GM13976 (cell line): ENCODE data around the gene CFAP20.
A peak's percentile ranks its signal among the peaks of the same experiment; 100 is the strongest.

Source experiments
- DNase-seq: peaks from one replicate; pipeline ENCODE4 v3.0.0; 2012; ENCODE audit warnings: low spot score
- CTCF ChIP-seq: IDR thresholded peaks from 2 replicates; pipeline ENCODE4 v1.5.1; 2012; ENCODE audit warnings: borderline replicate concordance, mild to moderate bottlenecking; ENCODE audit not compliant: insufficient read depth; ENCODE audit errors: extremely low read depth, missing control alignments, control extremely low read depth
- in situ Hi-C: fragments of 300-500 bp; cut with MboI; formaldehyde crosslinking; loops from one replicate; pipeline ENCODE4 v1.12.0; 2022; ENCODE audit warnings: low sequenced_read_pairs, mixed read lengths, inconsistent platforms; ENCODE audit not compliant: unreplicated experiment

The CFAP20 gene

GRCh38 chr16:58157951-58158540 is 28.9 kb upstream of the CFAP20 start:
- no peak for DNase-seq
- in situ Hi-C loops: no loop called here
- TF ChIP-seq CTCF: no peak

GRCh38 chr16:58157239-58157638 is 28.1 kb upstream of the CFAP20 start:
- TF ChIP-seq CTCF: no peak
- in situ Hi-C loops: no loop called here
- DNase-seq: no peak

GRCh38 chr16:58155839-58156238 is 26.7 kb upstream of the CFAP20 start:
- in situ Hi-C loops: no loop called here
- TF ChIP-seq CTCF: no peak
- peak; percentile 32 for DNase-seq

- DNase-seq: no peak
- TF ChIP-seq CTCF: no peak
- in situ Hi-C loops: no loop called here
Observed at GRCh38 chr16:58154345-58154744, 25.2 kb upstream of the CFAP20 start.

- no peak for DNase-seq
- in situ Hi-C loops: no loop called here
- TF ChIP-seq CTCF: no peak
Observed at GRCh38 chr16:58152246-58152868, 23.2 kb upstream of the CFAP20 start.

- TF ChIP-seq CTCF: no peak
- DNase-seq: no peak
- in situ Hi-C loops: no loop called here
Observed at GRCh38 chr16:58148526-58148925, 19.3 kb upstream of the CFAP20 start.
